ENCODE results near the gene L3MBTL4. TPM values are rescaled to one million over a fixed set of nuclear protein-coding genes. Genes with fewer than 3 reads are reported as not detected.

The L3MBTL4 gene
- total and polyA plus RNA-seq, 9 donors = 4.2 to 79.1 (median 23.7) TPM

- no peaks in the 10 kb centered on the region for H3K36me3 ChIP-seq
- DNase-seq = no peak
- 43 to 53% (median 52%) methylated on average over 6 of the region's 6 CpGs for WGBS, 3 donors
- H3K9me3 ChIP-seq = no peaks in the 10 kb centered on the region
- intact Hi-C loops (cut with DNase I) = no loop called here
- TF ChIP-seq POLR2A (IDR thresholded peaks at IDR 0.05) (no peak), CTCF (IDR thresholded peaks at IDR 0.05) (no peak), EP300 (IDR thresholded peaks at IDR 0.05) (no peak)
- peaks cover 7% of the 10 kb centered on the region for H3K4me1 ChIP-seq (ENCODE audit: insufficient read depth)
- peak overlapping the region in 1 of 2 donors; percentile 58 for H3K27ac ChIP-seq
- H3K4me3 ChIP-seq = no peak overlapping the region
- no peaks in the 10 kb centered on the region for H3K27me3 ChIP-seq
Observed at GRCh38 chr18:6434987-6435709, 20.4 kb upstream of the L3MBTL4 start.

GRCh38 chr18:6434481-6434880 lies 19.8 kb upstream of the L3MBTL4 start:
- DNase-seq = no peak
- H3K4me1 ChIP-seq (ENCODE audit: insufficient read depth) = peaks cover 7% of the 10 kb centered on the region
- no peaks in the 10 kb centered on the region for H3K27me3 ChIP-seq
- no peak overlapping the region for H3K4me3 ChIP-seq
- H3K27ac ChIP-seq = peak overlapping the region in 1 of 2 donors; percentile 58
- intact Hi-C loops (cut with DNase I) = no loop called here
- 4 to 7% (median 6%) methylated on average over 5 of the region's 5 CpGs for WGBS, 3 donors
- TF ChIP-seq CTCF (IDR thresholded peaks at IDR 0.05) (no peak), EP300 (IDR thresholded peaks at IDR 0.05) (no peak), POLR2A (IDR thresholded peaks at IDR 0.05) (no peak)
- no peaks in the 10 kb centered on the region for H3K9me3 ChIP-seq
- H3K36me3 ChIP-seq = no peaks in the 10 kb centered on the region

- intact Hi-C loops (cut with DNase I) = no loop called here
- peaks cover 4% of the 10 kb centered on the region for H3K4me1 ChIP-seq (ENCODE audit: insufficient read depth)
Observed at GRCh38 chr18:6431659-6432318, 17.1 kb upstream of the L3MBTL4 start.

DNA sequence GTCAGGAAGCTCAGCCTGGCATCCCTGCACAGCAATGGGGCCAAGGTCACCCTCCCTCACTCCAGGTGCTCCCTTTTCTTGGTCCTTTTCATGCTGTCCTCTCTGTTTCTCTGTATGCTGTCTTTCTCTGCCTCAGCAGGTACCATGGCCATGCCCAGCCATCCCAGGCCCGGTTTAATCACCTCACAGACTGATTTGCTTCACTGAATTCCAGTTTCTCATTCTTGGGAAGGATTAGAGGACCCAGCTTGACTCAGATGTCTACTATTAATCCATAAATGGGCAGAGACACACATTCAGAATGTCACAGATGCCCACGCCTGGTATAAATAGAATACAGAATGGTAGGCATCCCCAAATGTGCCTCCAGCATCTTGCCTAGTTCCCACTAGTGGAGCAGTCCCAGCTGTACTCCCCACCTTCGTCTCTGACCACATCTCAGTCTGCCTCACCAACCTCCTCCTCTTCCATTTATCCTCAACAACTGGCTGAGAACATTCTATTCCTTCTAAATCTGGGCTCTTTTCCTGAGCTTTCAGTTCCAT lies 14.2 kb upstream of the L3MBTL4 start:
- DNase-seq = no peak
- Histone ChIP-seq H3K27ac (no peak overlapping the region), H3K4me3 (no peak overlapping the region), H3K36me3 (no peaks in the 10 kb centered on the region), H3K9me3 (no peaks in the 10 kb centered on the region), H3K4me1 (ENCODE audit: insufficient read depth) (no peaks in the 10 kb centered on the region), H3K27me3 (no peaks in the 10 kb centered on the region)
- intact Hi-C loops (cut with DNase I) = no loop called here
- TF ChIP-seq CTCF (IDR thresholded peaks at IDR 0.05) (no peak), POLR2A (IDR thresholded peaks at IDR 0.05) (no peak), EP300 (IDR thresholded peaks at IDR 0.05) (no peak)
- 75 to 80% (median 79%) methylated on average over 3 of the region's 3 CpGs for WGBS, 3 donors

More at GRCh38 chr18:6431659-6432318, 17.1 kb upstream of the L3MBTL4 start:
- DNase-seq = no peak
- no peak overlapping the region for H3K4me3 ChIP-seq
- H3K9me3 ChIP-seq = no peaks in the 10 kb centered on the region
- H3K36me3 ChIP-seq = no peaks in the 10 kb centered on the region
- H3K27ac ChIP-seq = peak overlapping the region in 1 of 2 donors; percentile 28
- 54 to 86% (median 54%) methylated on average over 19 of the region's 19 CpGs for WGBS, 3 donors
- H3K27me3 ChIP-seq = no peaks in the 10 kb centered on the region
- no peak for TF ChIP-seq POLR2A (IDR thresholded peaks at IDR 0.05)
- TF ChIP-seq EP300 (IDR thresholded peaks at IDR 0.05) = no peak
- TF ChIP-seq CTCF (IDR thresholded peaks at IDR 0.05) = no peak
